IPS-18a (cell line): Measurements from ENCODE around the gene CDK8.

ENCODE experiments used
- H3K27ac ChIP-seq: one replicate; pipeline ENCODE4 v1.5.1; 2013; ENCODE audit warnings: low read length
- H3K27me3 ChIP-seq: one replicate; pipeline ENCODE4 v1.6.1; 2013; ENCODE audit warnings: mild to moderate bottlenecking, low read length; ENCODE audit not compliant: control insufficient read depth, insufficient read depth
- H3K36me3 ChIP-seq: one replicate; pipeline ENCODE4 v1.6.1; 2013; ENCODE audit warnings: low read depth, low read length; ENCODE audit not compliant: control insufficient read depth
- H3K4me1 ChIP-seq: one replicate; pipeline ENCODE4 v1.6.1; 2013; ENCODE audit warnings: low read depth, low read length; ENCODE audit not compliant: control insufficient read depth
- H3K4me3 ChIP-seq: one replicate; pipeline ENCODE4 v1.5.1; 2013; ENCODE audit warnings: low read length
- H3K9ac ChIP-seq: one replicate; pipeline ENCODE4 v1.6.1; 2013; ENCODE audit warnings: mild to moderate bottlenecking, low read length, moderate library complexity
- H3K9me3 ChIP-seq: one replicate; pipeline ENCODE4 v1.6.1; 2013; ENCODE audit warnings: low read depth, low read length; ENCODE audit not compliant: control insufficient read depth

CDK8 gene

DNA sequence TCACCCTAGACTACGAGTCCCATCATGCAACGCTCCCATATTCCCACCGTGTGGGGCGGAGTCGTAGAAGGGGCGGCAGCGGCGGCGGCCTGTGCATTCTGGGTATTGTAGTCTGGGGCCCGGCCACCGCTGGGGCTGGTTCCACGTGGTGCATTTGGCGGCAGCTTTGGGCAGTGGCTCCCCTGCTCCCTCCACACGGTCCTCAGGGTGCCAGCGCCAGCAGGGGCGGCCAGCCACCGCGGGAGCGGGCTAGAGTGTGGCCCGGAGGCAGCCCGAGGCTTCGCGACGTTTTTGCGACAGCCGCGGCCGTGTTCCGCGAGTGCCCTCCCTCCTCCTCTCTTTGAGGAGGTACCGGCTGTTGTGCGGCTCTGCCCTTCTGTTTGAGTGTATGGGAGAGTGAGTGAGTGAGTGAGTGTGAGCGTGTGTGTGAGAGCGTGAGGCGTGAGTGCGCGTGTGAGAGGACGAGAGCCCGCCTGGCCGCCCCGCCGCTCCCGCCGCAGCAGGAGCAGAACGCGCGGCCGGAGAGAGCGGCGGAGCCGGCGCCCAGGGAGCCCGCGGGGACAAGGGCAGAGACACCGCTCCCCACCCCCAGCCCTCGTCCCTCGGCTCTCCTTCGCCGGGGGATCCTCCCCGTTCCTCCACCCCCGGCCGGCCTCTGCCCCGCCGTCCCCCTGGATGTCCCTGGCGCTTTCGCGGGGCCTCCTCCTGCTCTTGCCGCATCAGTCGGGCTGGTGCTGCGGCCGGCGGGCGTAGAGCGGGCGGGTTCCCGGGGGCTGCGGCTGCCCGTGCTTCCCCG, at the start of gene CDK8:
Gene CDK8, plus strand, starts transcription at position 343 of the 796 bp plus-strand sequence. CDS start 513 bp downstream, outside the sequence.
- peaks cover 12% of the 10 kb centered on the region for H3K27me3 ChIP-seq
- peak within 1 kb of the TSS; percentile 80 for H3K4me3 ChIP-seq
- peak within 1 kb of the TSS; percentile 74 for H3K27ac ChIP-seq
- no peaks in the 10 kb centered on the region for H3K36me3 ChIP-seq
- H3K9ac ChIP-seq: peak within 1 kb of the TSS; percentile 80
- H3K4me1 ChIP-seq: peaks cover 21% of the 10 kb centered on the region
- H3K9me3 ChIP-seq: no peaks in the 10 kb centered on the region

DNA sequence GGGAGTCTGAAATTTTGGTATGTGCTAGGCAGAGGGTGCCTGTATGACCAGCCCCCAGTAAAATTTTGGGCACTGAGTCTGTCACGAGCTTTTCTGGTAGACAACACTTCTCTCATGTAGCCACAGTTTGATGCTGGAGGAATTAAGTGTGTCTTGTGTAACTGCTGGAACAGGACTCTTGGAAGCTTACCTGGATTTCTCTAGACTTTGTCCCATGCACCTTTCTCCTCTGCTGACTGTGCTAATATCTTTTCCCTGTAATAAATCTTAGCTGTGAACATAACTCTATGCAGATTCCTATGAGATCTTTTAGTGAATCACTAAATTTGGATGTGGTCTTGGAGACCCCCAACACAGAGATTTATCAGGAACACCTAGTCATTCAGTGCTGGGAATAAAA, 45.6 kb upstream of the CDK8 start:
- no peaks in the 10 kb centered on the region for H3K9me3 ChIP-seq
- H3K9ac ChIP-seq: no peak overlapping the region
- no peak overlapping the region for H3K27ac ChIP-seq
- H3K4me3 ChIP-seq: no peak overlapping the region
- H3K36me3 ChIP-seq: peaks cover 7% of the 10 kb centered on the region
- no peaks in the 10 kb centered on the region for H3K27me3 ChIP-seq
- H3K4me1 ChIP-seq: no peaks in the 10 kb centered on the region

DNA sequence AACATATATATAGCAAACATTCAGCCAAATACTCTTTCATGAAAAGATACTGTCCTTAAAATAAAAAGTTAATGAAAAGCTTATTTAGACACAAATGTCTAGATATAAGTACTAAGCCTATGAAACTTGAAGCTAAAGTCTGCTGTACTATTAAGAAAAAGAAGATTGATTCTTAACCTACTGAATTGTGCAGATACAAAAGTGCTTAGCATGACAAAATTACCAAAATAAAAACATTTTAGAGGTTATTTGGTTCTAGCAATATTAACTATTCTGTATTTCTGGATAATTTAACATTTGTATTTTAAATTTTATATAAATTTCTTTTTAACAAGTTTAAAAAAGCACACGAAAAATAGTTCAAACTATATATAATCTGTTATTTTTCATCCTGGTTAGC, 40.6 kb upstream of the CDK8 start:
- Histone ChIP-seq H3K36me3 (peaks cover 49% of the 10 kb centered on the region), H3K4me1 (no peaks in the 10 kb centered on the region), H3K4me3 (no peak overlapping the region), H3K27ac (no peak overlapping the region), H3K27me3 (no peaks in the 10 kb centered on the region), H3K9me3 (no peaks in the 10 kb centered on the region), H3K9ac (no peak overlapping the region)

DNA sequence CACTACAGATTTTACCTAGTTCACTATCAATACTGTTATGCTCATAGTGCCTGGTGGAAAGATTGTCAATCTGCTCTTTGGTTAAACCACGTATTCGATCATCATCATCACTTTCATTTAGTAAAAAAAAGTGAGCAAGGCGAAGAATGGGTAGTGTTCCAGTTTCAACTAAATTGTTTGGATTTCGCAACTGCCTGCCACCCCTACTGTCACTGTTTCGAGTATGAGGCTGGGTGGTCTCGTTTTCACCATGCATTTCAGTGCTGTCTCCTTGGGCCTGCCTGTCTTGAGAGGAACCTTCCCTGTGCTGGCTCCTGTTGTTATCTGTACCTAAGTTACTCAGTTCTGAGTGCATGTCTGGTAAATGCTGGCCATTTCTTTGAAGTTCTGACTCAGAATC, 39.9 kb upstream of the CDK8 start:
- Histone ChIP-seq H3K9me3 (no peaks in the 10 kb centered on the region), H3K9ac (no peak overlapping the region), H3K27ac (no peak overlapping the region), H3K4me1 (no peaks in the 10 kb centered on the region), H3K36me3 (peaks cover 53% of the 10 kb centered on the region), H3K4me3 (no peak overlapping the region), H3K27me3 (no peaks in the 10 kb centered on the region)

DNA sequence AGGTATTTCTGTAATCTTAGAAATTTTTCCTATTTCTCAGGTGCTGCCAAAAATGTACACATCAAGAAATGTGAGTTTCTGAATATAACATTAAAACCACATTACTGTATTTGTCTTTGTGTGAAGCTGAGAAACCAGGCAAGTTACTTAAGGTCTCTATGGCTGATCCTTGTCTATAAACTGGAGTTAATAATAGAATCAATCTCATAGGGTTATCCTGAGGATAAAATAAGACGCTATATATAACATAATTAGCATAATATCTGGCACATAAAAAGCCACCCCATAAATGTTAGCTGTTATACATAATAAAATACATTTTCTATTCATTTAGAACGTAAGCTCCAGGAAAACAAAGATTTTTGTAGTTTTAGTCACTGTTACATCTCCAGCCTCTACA, 37.9 kb upstream of the CDK8 start:
- no peak overlapping the region for H3K9ac ChIP-seq
- no peaks in the 10 kb centered on the region for H3K27me3 ChIP-seq
- peaks cover 7% of the 10 kb centered on the region for H3K4me1 ChIP-seq
- no peak overlapping the region for H3K4me3 ChIP-seq
- H3K27ac ChIP-seq: no peak overlapping the region
- peaks cover 66% of the 10 kb centered on the region for H3K36me3 ChIP-seq
- no peaks in the 10 kb centered on the region for H3K9me3 ChIP-seq

DNA sequence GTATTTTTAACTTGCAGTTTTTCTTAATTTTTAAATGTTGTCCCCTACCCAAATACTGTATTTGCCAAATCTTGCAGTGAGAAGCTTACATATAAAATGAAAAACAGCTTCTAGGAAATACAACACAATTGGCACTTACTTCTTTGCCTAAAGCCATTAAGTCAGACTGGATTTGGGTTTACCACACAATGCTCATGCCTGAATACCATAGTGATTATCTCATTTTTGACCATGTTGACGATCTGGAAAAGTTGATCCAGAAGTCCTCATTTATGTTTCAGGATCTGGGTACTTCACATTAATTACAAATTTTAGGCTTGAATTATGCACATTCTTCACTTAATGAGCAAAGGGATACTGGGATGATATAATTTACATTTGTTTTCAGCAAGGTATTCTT, 34.2 kb upstream of the CDK8 start:
- Histone ChIP-seq H3K4me1 (peaks cover 7% of the 10 kb centered on the region), H3K4me3 (no peak overlapping the region), H3K9ac (no peak overlapping the region), H3K36me3 (peaks cover 48% of the 10 kb centered on the region), H3K9me3 (no peaks in the 10 kb centered on the region), H3K27ac (no peak overlapping the region), H3K27me3 (no peaks in the 10 kb centered on the region)

DNA sequence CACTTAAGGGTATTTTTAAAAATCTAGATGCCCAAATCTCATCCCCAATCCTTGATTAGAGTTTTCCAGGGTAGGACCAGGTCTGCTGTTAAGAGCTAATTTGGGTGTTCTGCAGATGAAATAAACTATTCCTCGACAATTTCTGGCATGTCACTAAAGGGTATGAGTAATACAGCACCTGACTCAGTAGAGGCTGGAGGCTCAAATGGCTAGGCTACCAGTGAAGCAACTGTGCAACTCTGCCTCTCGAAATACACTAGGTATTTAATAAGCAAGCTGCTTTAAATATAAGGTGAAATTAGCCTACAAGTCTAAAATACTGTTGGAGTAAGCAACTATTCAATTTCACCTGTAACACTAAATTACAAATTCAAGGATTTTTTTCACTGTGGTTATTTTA, 33.4 kb upstream of the CDK8 start:
- H3K4me3 ChIP-seq: peak overlapping the region; percentile 95
- no peak overlapping the region for H3K9ac ChIP-seq
- H3K9me3 ChIP-seq: no peaks in the 10 kb centered on the region
- no peaks in the 10 kb centered on the region for H3K27me3 ChIP-seq
- H3K36me3 ChIP-seq: peaks cover 40% of the 10 kb centered on the region
- H3K4me1 ChIP-seq: peaks cover 7% of the 10 kb centered on the region
- no peak overlapping the region for H3K27ac ChIP-seq

DNA sequence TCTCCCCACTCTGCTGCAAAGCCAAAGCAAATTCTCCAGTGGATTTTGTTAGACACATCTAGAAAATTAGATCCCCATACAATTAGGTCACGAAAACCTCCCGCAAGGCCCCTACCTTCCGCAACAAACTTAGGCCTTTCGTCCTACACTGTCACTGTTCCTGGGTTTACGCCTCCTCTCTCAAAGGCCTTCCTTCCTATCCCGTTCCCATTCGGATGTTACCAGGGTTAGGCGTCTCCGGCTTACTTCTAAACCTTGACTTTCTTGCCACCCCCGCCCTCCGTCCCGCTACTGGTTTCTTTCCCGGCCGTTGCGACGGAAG, 32.6 kb upstream of the CDK8 start:
- peak overlapping the region; percentile 95 for H3K9ac ChIP-seq
- H3K4me3 ChIP-seq: peak overlapping the region; percentile 95
- no peak overlapping the region for H3K27ac ChIP-seq

DNA sequence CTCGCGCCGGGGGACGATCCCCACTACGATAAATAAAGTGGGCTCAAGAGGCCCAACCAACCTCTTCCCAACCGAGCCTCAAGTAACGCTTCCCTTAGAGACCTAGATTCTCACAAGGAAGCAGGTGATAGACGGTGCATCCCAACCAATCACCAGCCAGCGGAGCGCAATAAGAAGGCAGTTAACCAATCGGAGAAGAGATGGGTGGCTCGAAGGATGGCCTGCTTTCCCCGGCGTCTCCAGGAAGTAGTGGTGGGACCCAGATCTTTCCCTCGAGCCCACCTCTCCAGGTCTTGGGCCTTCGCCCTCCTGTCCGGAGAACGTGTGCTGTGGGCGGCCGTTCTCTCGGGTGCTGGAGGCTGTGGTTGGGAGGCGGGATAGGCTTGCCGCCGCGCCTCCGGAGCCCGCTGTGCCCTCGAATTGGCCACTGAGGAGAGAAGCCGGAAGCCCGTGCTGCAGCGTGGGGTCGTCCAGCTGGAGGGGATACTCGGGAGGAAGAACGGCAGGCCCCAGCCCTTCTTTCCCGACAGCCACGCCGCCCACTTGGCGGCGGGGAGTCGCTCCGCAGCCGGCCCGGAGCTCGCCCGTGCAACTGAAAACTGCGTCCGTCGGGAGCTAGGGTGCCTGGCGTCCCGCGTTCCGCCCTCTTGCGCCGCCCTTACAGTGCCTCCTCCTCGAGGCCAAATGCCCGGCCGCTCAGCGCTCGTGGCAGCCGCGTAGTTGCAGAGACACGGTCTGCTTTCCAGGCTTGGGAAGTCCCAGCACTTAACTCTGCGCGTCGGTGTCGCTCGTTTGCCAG, 32.0 kb upstream of the CDK8 start, which contains the start of gene RNF6:
Gene RNF6, minus strand, starts transcription at position 594 of the 799 bp plus-strand sequence. CDS start 2,665 bp downstream, outside the sequence.
- H3K27me3 ChIP-seq: no peaks in the 10 kb centered on the region
- peaks cover 7% of the 10 kb centered on the region for H3K4me1 ChIP-seq
- H3K27ac ChIP-seq: peak within 1 kb of the TSS; percentile 94
- peak within 1 kb of the TSS; percentile 95 for H3K9ac ChIP-seq
- peaks cover 30% of the 10 kb centered on the region for H3K36me3 ChIP-seq
- H3K4me3 ChIP-seq: peak within 1 kb of the TSS; percentile 95
- no peaks in the 10 kb centered on the region for H3K9me3 ChIP-seq

More for the DNA sequence above, 32.6 kb upstream of the CDK8 start:
- H3K9me3 ChIP-seq: no peaks in the 10 kb centered on the region
- peaks cover 35% of the 10 kb centered on the region for H3K36me3 ChIP-seq
- H3K27me3 ChIP-seq: no peaks in the 10 kb centered on the region
- peaks cover 7% of the 10 kb centered on the region for H3K4me1 ChIP-seq

DNA sequence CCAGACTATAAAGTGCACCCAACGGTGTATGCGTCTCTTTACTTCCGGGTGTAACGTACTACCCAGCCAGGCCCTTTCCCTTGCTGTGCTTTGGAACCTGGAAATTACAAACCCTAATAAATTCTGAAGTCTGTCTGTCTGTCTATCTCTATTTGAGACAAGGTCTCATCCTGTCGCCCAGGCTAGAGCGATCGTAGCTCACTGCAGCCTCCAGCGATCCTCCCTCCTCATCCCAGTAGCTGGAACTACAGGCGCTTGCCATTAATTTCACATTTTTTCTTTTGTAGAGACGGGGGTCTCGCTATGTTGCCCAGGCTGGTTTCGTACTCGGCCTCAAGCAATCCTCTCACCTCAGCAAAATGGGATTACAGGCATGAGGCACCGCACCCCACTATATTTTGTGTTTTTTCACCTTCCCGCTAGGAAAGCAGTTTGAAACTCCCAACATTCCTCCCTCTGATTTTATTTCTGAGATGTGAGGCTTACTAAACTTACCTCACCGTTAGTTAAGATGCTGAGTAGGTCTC, 31.3 kb upstream of the CDK8 start:
- Histone ChIP-seq H3K4me1 (peaks cover 7% of the 10 kb centered on the region), H3K9me3 (no peaks in the 10 kb centered on the region), H3K27me3 (no peaks in the 10 kb centered on the region), H3K27ac (peak overlapping the region; percentile 94), H3K9ac (peak overlapping the region; percentile 95), H3K36me3 (peaks cover 24% of the 10 kb centered on the region), H3K4me3 (peak overlapping the region; percentile 95)

DNA sequence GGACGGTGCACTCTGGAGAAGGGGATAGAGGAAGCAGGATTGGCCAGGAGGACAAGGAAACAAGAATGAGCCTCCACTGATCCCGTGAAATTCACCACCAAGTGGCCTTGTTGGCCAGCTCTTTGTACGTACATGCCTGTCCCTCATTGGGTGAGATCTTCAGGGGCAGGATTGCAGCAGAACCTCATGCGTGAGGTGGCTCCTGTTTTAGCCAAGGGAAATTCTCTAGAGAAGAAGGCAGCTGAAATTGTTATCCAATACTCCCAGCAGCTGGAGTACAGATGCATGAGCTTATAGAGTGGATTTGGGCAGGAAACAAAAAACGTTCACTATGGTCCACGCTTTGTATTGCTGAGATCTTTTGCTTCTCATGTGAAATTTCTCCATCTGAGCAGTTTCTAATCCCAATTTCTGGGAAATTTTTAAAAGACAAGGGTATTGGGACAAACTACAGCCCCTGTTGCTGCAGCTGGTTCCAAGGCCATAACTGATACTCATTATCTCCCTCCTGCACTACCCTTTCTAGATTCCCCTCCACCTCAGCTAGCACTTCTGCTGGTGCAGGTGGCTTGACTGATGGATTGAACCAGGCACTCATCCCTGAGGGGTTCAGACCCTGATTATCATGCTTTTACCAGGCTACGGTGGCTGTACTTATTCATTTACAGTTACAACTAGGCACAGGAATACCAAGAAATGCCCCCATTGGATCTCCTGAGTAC, 27.9 kb upstream of the CDK8 start:
- Histone ChIP-seq H3K9me3 (no peaks in the 10 kb centered on the region), H3K4me3 (no peak overlapping the region), H3K4me1 (no peaks in the 10 kb centered on the region)

More for the DNA sequence above, 27.9 kb upstream of the CDK8 start:
- Histone ChIP-seq H3K27me3 (no peaks in the 10 kb centered on the region), H3K9ac (no peak overlapping the region), H3K36me3 (no peaks in the 10 kb centered on the region), H3K27ac (no peak overlapping the region)
